Measurements from ENCODE around the gene CAMK1G. TPM values are rescaled to one million over a fixed set of nuclear protein-coding genes. Genes with fewer than 3 reads are reported as not detected.

Gene CAMK1G
- total RNA-seq, 2 experiments from 2014 or later = not detected

- ATAC-seq (ENCODE audit: poor library complexity) (no peak), DNase-seq (no peak)
- H3K27ac Mint-ChIP-seq = peak overlapping the region; percentile 24
- TF ChIP-seq CTCF (IDR thresholded peaks at IDR 0.05) = no peak
- H3K36me3 Mint-ChIP-seq (ENCODE audit: low read depth) = no peaks in the 10 kb centered on the region
- Histone ChIP-seq H3K27ac (ENCODE audit: low read depth in 1 of 2, low read length in 2 of 2) (no peak overlapping the region), H3K9me3 (ENCODE audit: control insufficient read depth in 1 of 2, insufficient read depth in 1 of 2, low read length in 2 of 2) (no peaks in the 10 kb centered on the region), H3K36me3 (ENCODE audit: insufficient read depth, low read length) (no peaks in the 10 kb centered on the region), H3K27me3 (ENCODE audit: control insufficient read depth in 1 of 2, insufficient read depth in 2 of 2, low read length in 2 of 2) (no peaks in the 10 kb centered on the region), H3K4me3 (ENCODE audit: low read length) (no peak overlapping the region), H3K4me1 (ENCODE audit: insufficient read depth, low read length) (peaks cover 35% of the 10 kb centered on the region)
- H3K27me3 Mint-ChIP-seq = no peaks in the 10 kb centered on the region
- H3K9me3 Mint-ChIP-seq = no peaks in the 10 kb centered on the region
- H3K4me1 Mint-ChIP-seq (ENCODE audit: low read depth) = peaks cover 32% of the 10 kb centered on the region
- POLR2A ChIA-PET = no interaction called here
- intact Hi-C loops (cut with DNase I, micrococcal nuclease) = no loop called here
- CTCF ChIA-PET = interaction anchor here (1.7 kb wide), 1 partner anchor 85 kb away, joined by 3 read pairs; no protein-coding TSS in a partner anchor
- no peak overlapping the region for H3K4me3 Mint-ChIP-seq
Measured at GRCh38 chr1:209653915-209654351, 70.4 kb downstream of the CAMK1G start.

- Mint-ChIP-seq H3K36me3 (ENCODE audit: low read depth) (no peaks in the 10 kb centered on the region), H3K27ac (no peak overlapping the region), H3K9me3 (no peaks in the 10 kb centered on the region), H3K27me3 (no peaks in the 10 kb centered on the region), H3K4me3 (no peak overlapping the region), H3K4me1 (ENCODE audit: low read depth) (peaks cover 29% of the 10 kb centered on the region)
- ChIA-PET POLR2A (no interaction called here), CTCF (no interaction called here)
- DNase-seq (no peak), ATAC-seq (ENCODE audit: poor library complexity) (no peak)
- no peak for TF ChIP-seq CTCF (IDR thresholded peaks at IDR 0.05)
- Histone ChIP-seq H3K4me3 (ENCODE audit: low read length) (no peak overlapping the region), H3K27ac (ENCODE audit: low read depth in 1 of 2, low read length in 2 of 2) (no peak overlapping the region), H3K4me1 (ENCODE audit: insufficient read depth, low read length) (peaks cover 24% of the 10 kb centered on the region), H3K9me3 (ENCODE audit: control insufficient read depth in 1 of 2, insufficient read depth in 1 of 2, low read length in 2 of 2) (no peaks in the 10 kb centered on the region), H3K36me3 (ENCODE audit: insufficient read depth, low read length) (no peaks in the 10 kb centered on the region), H3K27me3 (ENCODE audit: control insufficient read depth in 1 of 2, insufficient read depth in 2 of 2, low read length in 2 of 2) (no peaks in the 10 kb centered on the region)
- intact Hi-C loops (cut with DNase I, micrococcal nuclease) = no loop called here
Measured at GRCh38 chr1:209655411-209656231, 72.1 kb downstream of the CAMK1G start.

GRCh38 chr1:209657140-209657879 is 73.8 kb downstream of the CAMK1G start:
- Histone ChIP-seq H3K36me3 (ENCODE audit: insufficient read depth, low read length) (no peaks in the 10 kb centered on the region), H3K27me3 (ENCODE audit: control insufficient read depth in 1 of 2, insufficient read depth in 2 of 2, low read length in 2 of 2) (no peaks in the 10 kb centered on the region), H3K9me3 (ENCODE audit: control insufficient read depth in 1 of 2, insufficient read depth in 1 of 2, low read length in 2 of 2) (no peaks in the 10 kb centered on the region), H3K4me3 (ENCODE audit: low read length) (no peak overlapping the region), H3K4me1 (ENCODE audit: insufficient read depth, low read length) (peaks cover 14% of the 10 kb centered on the region), H3K27ac (ENCODE audit: low read depth in 1 of 2, low read length in 2 of 2) (no peak overlapping the region)
- DNase-seq = peak in 3 of 14 experiments; percentile 22 to 82 (median 71)
- Mint-ChIP-seq H3K4me3 (no peak overlapping the region), H3K27me3 (no peaks in the 10 kb centered on the region), H3K4me1 (ENCODE audit: low read depth) (peaks cover 16% of the 10 kb centered on the region), H3K9me3 (no peaks in the 10 kb centered on the region), H3K27ac (no peak overlapping the region), H3K36me3 (ENCODE audit: low read depth) (no peaks in the 10 kb centered on the region)
- intact Hi-C loops (cut with DNase I, micrococcal nuclease) = no loop called here
- CTCF ChIA-PET = no interaction called here
- POLR2A ChIA-PET = interaction anchor here (1.2 kb wide), 1 partner anchor 19 kb away, joined by 3 read pairs; no protein-coding TSS in a partner anchor
- no peak for ATAC-seq (ENCODE audit: poor library complexity)
- no peak for TF ChIP-seq CTCF (IDR thresholded peaks at IDR 0.05)

Measured in CD4-positive, alpha-beta T cell (primary cell).